Heart right ventricle (tissue), 16 donors: ENCODE data around the gene C1QTNF9. TPM values are rescaled to one million over a fixed set of nuclear protein-coding genes. Genes with fewer than 3 reads are reported as not detected.
"Not testable (repeated sequence)": the region's sequence is repeated elsewhere in the genome, so short reads cannot be mapped to it uniquely, and the experiment has no call there.

ENCODE experiments used
- ATAC-seq, 8 donors: fragments of 200-7000 bp; cut with Tn5 transposase; one replicate each; pipeline ENCODE4 v1.9.1; 2020; ENCODE audit warnings: mild to moderate bottlenecking in 8 of 8, moderate library complexity in 8 of 8, moderate number of reproducible peaks in 1 of 8
- DNase-seq, 2 donors: peaks; one replicate each; pipeline ENCODE4 v3.0.0-alpha.2; 2020
- H3K27ac ChIP-seq, 10 donors: fragments of 200-600 bp; sonication (generic) in 2 of 10; one replicate each; pipeline versions ENCODE4 v1.5.0 to v1.8.0; 2020 to 2022; ENCODE audit warnings: mild to moderate bottlenecking in 3 of 10
- H3K27me3 ChIP-seq, 7 donors: fragments of 200-600 bp; one replicate each; pipeline ENCODE4 v1.8.0; 2021 to 2022; ENCODE audit warnings: mild to moderate bottlenecking in 2 of 7
- H3K36me3 ChIP-seq, 9 donors: fragments of 200-600 bp; sonication (generic) in 1 of 9; one replicate each; pipeline versions ENCODE4 v1.5.0 to v1.8.0; 2020 to 2022; ENCODE audit warnings: mild to moderate bottlenecking in 2 of 9
- H3K4me1 ChIP-seq, 9 donors: fragments of 200-600 bp; sonication (generic) in 1 of 9; one replicate each; pipeline versions ENCODE4 v1.5.0 to v1.8.0; 2020 to 2022; ENCODE audit warnings: mild to moderate bottlenecking in 4 of 9
- H3K4me3 ChIP-seq, 10 donors: fragments of 200-600 bp; sonication (generic) in 2 of 10; one replicate each; pipeline versions ENCODE4 v1.5.0 to v1.8.0; 2020 to 2022; ENCODE audit warnings: mild to moderate bottlenecking in 7 of 10, moderate library complexity in 2 of 10
- H3K9me3 ChIP-seq, 11 donors: fragments of 200-600 bp in 10 of 11; sonication (generic) in 2 of 11; one replicate each; pipeline versions ENCODE4 v1.5.0 to v1.8.0; 2013 to 2022; ENCODE audit warnings: mild to moderate bottlenecking in 2 of 11, control low read depth in 1 of 11, moderate library complexity in 1 of 11
- CTCF ChIP-seq, 9 donors: fragments of 200-600 bp; sonication (generic) in 2 of 9; IDR thresholded peaks; one replicate each; pipeline versions ENCODE4 v1.5.0 to v1.8.0; 2021 to 2022; ENCODE audit warnings: antibody characterized with exemption in 9 of 9, mild to moderate bottlenecking in 5 of 9, moderate library complexity in 1 of 9
- WGBS, 2 donors: extraction: QIAGEN DNeasy Blood & Tissue Kit; methylation state at CpG; one replicate each; pipeline ENCODE4 v1.1.7; 2013; ENCODE audit warnings: inconsistent platforms in 1 of 2; 5-methylcytosine and 5-hydroxymethylcytosine counted together
- intact Hi-C, 10 donors: fragments of 100-400 bp; cut with DNase I; formaldehyde crosslinking; loops; one replicate each; pipeline versions ENCODE4 v1.11.1 to v1.14.2; 2022
- polyA plus RNA-seq, 2 donors: library from polyadenylated mRNA; stranded (reverse); fragments of 200-250 nt; gene quantifications; one replicate each; pipeline ENCODE4 v1.2.3, GENCODE V29; 2013
- total RNA-seq, 10 donors: library from RNA; stranded (reverse); fragmentation: NEBNext Ultra II Directional in 3 of 10; extraction: Animal tissue kit (Norgen Biotek cat#: 25700) in 3 of 10; gene quantifications; one replicate each; pipeline versions ENCODE4 v1.2.1 to v1.2.4, GENCODE V29; 2021 to 2023
- donor health status: Arrhythmogenic right ventricular cardiomyopathy.
- donor health status: ischemic (EF 13 %, LVEDD 7.1; RV severe dilation, severe dysfunction).
- donor health status: healthy with polysubstance abuse.
- donor health status: DM: no; HTN: yes; CAD: no.
- donor health status: DM: no; HTN: no; CAD: no.
- donor health status: ischemic (EF 25% LVEDD 6.9; RV normal size, moderate dysfunction).
- donor health status: ischemic (EF 25% LVEDD 5.7; RV mildly dilated, moderate dysfunction).
- donor health status: healthy.
- donor health status: DM: yes; HTN: yes; CAD: no.
- donor health status: Ischemic cardiomyopathy.
- donor health status: ischemic (EF 35%, LVEDD 5.7; RV mildly dilated, moderate dysfunction).
- donor health status: nonischemic (EF 11% LVEDD 7.7; RV severe dilation, severe dysfunction).
- donor health status: DM: yes; HTN: yes; CAD: no.
- donor health status: PGD.
- donor health status: ischemic (EF 29% LVEDD 5.4; RV normal size, mild dysfunction).
- donor health status: nonischemic (EF 23%, LVEDD 6.1; RV moderate dilation, normal function).

Gene C1QTNF9
- total and polyA plus RNA-seq, 12 donors, result 0.30 to 7.2 (median 3.4) TPM

GRCh38 chr13:24348797-24349515 lies 39.6 kb downstream of the C1QTNF9 start:
- WGBS, 2 donors, result 73 to 78% methylated on average over 6 of the region's 6 CpGs
- H3K4me1 ChIP-seq, result no peaks in the 10 kb centered on the region
- H3K9me3 ChIP-seq, result no peaks in the 10 kb centered on the region
- no peaks in the 10 kb centered on the region for H3K36me3 ChIP-seq
- no peak for TF ChIP-seq CTCF (IDR thresholded peaks at IDR 0.05)
- no peaks in the 10 kb centered on the region for H3K27me3 ChIP-seq
- no peak overlapping the region for H3K4me3 ChIP-seq
- peak in 1 of 8 donors; percentile 25 for ATAC-seq
- intact Hi-C loops, result no loop called here
- H3K27ac ChIP-seq, result no peak overlapping the region
- no peak for DNase-seq

DNA sequence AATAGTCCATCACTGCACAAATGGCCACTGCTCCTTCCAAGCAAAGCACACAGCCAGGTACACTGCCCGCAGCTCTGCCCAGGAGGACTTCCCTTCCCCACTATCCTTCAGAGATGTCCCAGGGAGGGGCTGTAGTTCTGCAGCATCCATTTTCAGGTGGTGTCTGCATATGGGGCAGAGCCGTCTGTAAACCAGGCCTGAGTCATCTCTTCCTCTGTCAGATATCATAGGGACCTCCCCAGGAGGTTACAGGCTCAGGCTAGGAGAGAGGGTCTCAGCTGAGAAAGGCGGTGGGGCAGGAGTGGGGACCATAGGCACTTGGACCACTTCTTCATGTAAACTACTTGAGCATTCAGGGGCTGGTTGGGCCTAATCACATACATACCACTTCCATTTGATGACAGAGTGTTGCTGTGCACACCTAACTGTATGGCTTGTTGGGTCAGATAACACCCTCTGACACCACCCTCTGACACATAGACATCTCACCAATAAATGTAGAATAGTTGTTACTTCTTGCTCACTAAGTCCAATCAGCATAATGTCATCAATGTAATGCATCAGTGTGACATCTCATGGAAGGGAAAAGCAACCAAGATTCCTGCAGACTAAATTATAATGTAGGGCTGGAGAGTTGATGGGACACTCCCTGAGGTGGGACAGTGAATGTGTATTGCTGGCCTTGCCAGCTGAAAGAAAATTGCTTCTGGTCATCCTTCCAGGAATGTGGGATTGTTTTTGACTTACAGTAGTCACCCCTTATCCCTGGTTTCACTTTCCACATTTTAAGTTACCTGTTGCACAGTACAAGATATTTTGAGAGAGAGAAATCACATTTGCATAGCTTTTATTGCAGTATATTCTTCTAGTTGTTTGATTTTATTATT lies 40.6 kb downstream of the C1QTNF9 start:
- H3K27me3 ChIP-seq, DNase-seq, ATAC-seq, H3K9me3 ChIP-seq, intact Hi-C loops, H3K27ac ChIP-seq, H3K4me3 ChIP-seq, H3K36me3 ChIP-seq, H3K4me1 ChIP-seq: not testable (repeated sequence)
- WGBS, 2 donors, result 88 to 95% methylated on average over 3 of the region's 3 CpGs

DNA sequence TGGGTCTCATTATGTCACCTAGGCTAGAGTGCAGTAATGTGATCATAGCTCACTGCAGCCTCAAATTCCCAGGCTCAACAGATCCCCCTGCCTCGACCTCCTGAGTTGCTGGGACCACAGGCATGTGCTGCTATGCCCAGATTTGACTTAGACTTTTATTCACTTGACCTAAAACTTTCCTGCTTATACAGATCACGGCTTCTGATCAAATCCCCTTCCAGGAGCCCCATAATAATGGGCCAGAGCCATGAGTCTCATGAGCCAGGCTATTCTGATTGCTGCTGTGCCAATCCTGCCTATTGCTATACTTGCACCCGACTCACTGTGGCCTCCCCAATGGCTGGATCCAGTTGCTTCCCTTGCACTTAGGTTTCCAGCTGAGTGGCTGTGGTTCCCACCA lies 42.0 kb downstream of the C1QTNF9 start:
- TF ChIP-seq CTCF (IDR thresholded peaks at IDR 0.05), result no peak
- intact Hi-C loops, result no loop called here
- WGBS, 2 donors, result 86 to 88% methylated on average over 3 of the region's 3 CpGs
- no peak for DNase-seq
- no peak overlapping the region for H3K27ac ChIP-seq
- H3K4me3 ChIP-seq, result no peak overlapping the region
- no peaks in the 10 kb centered on the region for H3K4me1 ChIP-seq
- H3K9me3 ChIP-seq, result no peaks in the 10 kb centered on the region
- ATAC-seq, result no peak
- H3K27me3 ChIP-seq, result no peaks in the 10 kb centered on the region
- H3K36me3 ChIP-seq, result no peaks in the 10 kb centered on the region

- Histone ChIP-seq H3K4me3 (no peak overlapping the region), H3K36me3 (no peaks in the 10 kb centered on the region), H3K9me3 (no peaks in the 10 kb centered on the region), H3K27ac (no peak overlapping the region), H3K27me3 (no peaks in the 10 kb centered on the region), H3K4me1 (no peaks in the 10 kb centered on the region)
- ATAC-seq (no peak), DNase-seq (no peak)
- intact Hi-C loops, result no loop called here
- 41 to 65% methylated on average over 1 of the region's 1 CpG for WGBS, 2 donors
- TF ChIP-seq CTCF (IDR thresholded peaks at IDR 0.05), result no peak
Observed at GRCh38 chr13:24353736-24354135, 44.4 kb downstream of the C1QTNF9 start.
